K562 (cell line): Measurements from ENCODE around the gene CBL. TPM values are rescaled to one million over a fixed set of nuclear protein-coding genes. Genes with fewer than 3 reads are reported as not detected.
A peak's percentile ranks its signal among the peaks of the same experiment; 100 is the strongest.

Experiments
- CBX3 ChIP-seq, 2 experiments: IDR thresholded peaks; 1 replicate in 1 of 2; 2 replicates in 1 of 2; pipeline ENCODE4 v1.6.1; 2012; ENCODE audit warnings: inconsistent platforms in 2 of 2, low read length in 2 of 2, borderline replicate concordance in 1 of 2, control low read depth in 1 of 2
- CTCF ChIP-seq, 3 experiments: IDR thresholded peaks in 2 of 3; conservative IDR thresholded peaks in 1 of 3; 2 replicates each; pipeline ENCODE4 v1.5.1; 2011 to 2012; ENCODE audit warnings: low read length in 3 of 3, mild to moderate bottlenecking in 3 of 3, control low read depth in 2 of 3, improper control_type of control experiment in 1 of 3, inconsistent platforms in 1 of 3, low read depth in 1 of 3, mixed read lengths in 1 of 3, moderate library complexity in 1 of 3; ENCODE audit not compliant: insufficient read depth in 2 of 3
- DEAF1 ChIP-seq: fragments of 450-650 bp; formaldehyde crosslinking; IDR thresholded peaks from 2 replicates; pipeline ENCODE4 v1.4.0; 2020; ENCODE audit warnings: mild to moderate bottlenecking, moderate library complexity
- E4F1 ChIP-seq: fragments of 250-450 bp; sonication (Bioruptor Pico); IDR thresholded peaks from 2 replicates; pipeline ENCODE4 v1.5.0; 2021; ENCODE audit warnings: mild to moderate bottlenecking, borderline replicate concordance
- IRF2 ChIP-seq: sonication (generic); formaldehyde crosslinking; IDR thresholded peaks from 2 replicates; pipeline ENCODE4 v1.8.1; 2022; ENCODE audit warnings: mild to moderate bottlenecking, missing genetic modification reagents
- JUND ChIP-seq, 2 experiments: IDR thresholded peaks; 2 replicates in 1 of 2; 3 replicates in 1 of 2; pipeline ENCODE4 v1.6.1; 2011; ENCODE audit warnings: borderline replicate concordance in 2 of 2, low read depth in 2 of 2, low read length in 2 of 2, improper control_type of control experiment in 1 of 2, missing biosample characterization in 1 of 2, missing genetic modification characterization in 1 of 2, missing genetic modification reagents in 1 of 2
- MAFG ChIP-seq: fragments of 450-650 bp; conservative IDR thresholded peaks from 2 replicates; pipeline ENCODE4 v1.6.1; 2016; ENCODE audit warnings: missing genetic modification characterization, missing compliant biosample characterization
- MEIS2 ChIP-seq: fragments of 450-650 bp; IDR thresholded peaks from 2 replicates; pipeline ENCODE4 v1.6.1; 2014; ENCODE audit warnings: mild to moderate bottlenecking; ENCODE audit not compliant: partially characterized antibody
- RCOR1 ChIP-seq, 2 experiments: IDR thresholded peaks; 2 replicates each; pipeline ENCODE4 v1.6.1; 2012; ENCODE audit warnings: low read depth in 2 of 2, low read length in 2 of 2, borderline replicate concordance in 1 of 2, improper control_type of control experiment in 1 of 2
- SIN3A ChIP-seq, 2 experiments: fragments of 150-350 bp in 1 of 2; IDR thresholded peaks; 2 replicates each; pipeline ENCODE4 v1.6.1; 2011 to 2016; ENCODE audit warnings: borderline replicate concordance in 2 of 2, low read depth in 2 of 2, low read length in 2 of 2, mild to moderate bottlenecking in 2 of 2, moderate library complexity in 2 of 2; ENCODE audit not compliant: control insufficient read depth in 1 of 2
- SMAD2 ChIP-seq: fragments of 150-350 bp; IDR thresholded peaks from 2 replicates; pipeline ENCODE4 v1.6.1; 2014; ENCODE audit warnings: low read depth, mild to moderate bottlenecking, low read length
- TAF9B ChIP-seq: fragments of 450-650 bp; IDR thresholded peaks from 2 replicates; pipeline ENCODE4 v1.6.1; 2018; ENCODE audit warnings: mild to moderate bottlenecking; ENCODE audit not compliant: partially characterized antibody
- TOE1 ChIP-seq, 2 experiments: fragments of 450-650 bp in 1 of 2; sonication (generic) in 1 of 2; formaldehyde crosslinking in 1 of 2; IDR thresholded peaks; 2 replicates each; pipeline versions ENCODE4 v1.7.1 to v1.8.0; 2016 to 2022; ENCODE audit warnings: borderline replicate concordance in 2 of 2, mild to moderate bottlenecking in 2 of 2, antibody characterized with exemption in 1 of 2, inconsistent platforms in 1 of 2, low read depth in 1 of 2, missing genetic modification reagents in 1 of 2, moderate library complexity in 1 of 2
- ZFP91 ChIP-seq: sonication (generic); formaldehyde crosslinking; IDR thresholded peaks from 2 replicates; pipeline ENCODE4 v1.8.0; 2022; ENCODE audit warnings: mild to moderate bottlenecking, missing genetic modification reagents
- ZNF644 ChIP-seq: fragments of 200-800 bp; sonication (Bioruptor generic); IDR thresholded peaks from 2 replicates; pipeline ENCODE4 v1.6.1; 2016; ENCODE audit warnings: low read depth, missing genetic modification characterization, missing compliant biosample characterization
- ZNF766 ChIP-seq: fragments of 200-800 bp; sonication (Bioruptor generic); conservative IDR thresholded peaks from 2 replicates; pipeline ENCODE4 v1.6.1; 2016; ENCODE audit warnings: missing genetic modification characterization, missing compliant biosample characterization
- ZNF778 ChIP-seq: fragments of 450-650 bp; formaldehyde crosslinking; IDR thresholded peaks from 2 replicates; pipeline ENCODE4 v1.4.0; 2020; ENCODE audit warnings: mild to moderate bottlenecking, moderate library complexity
- polyA plus RNA-seq, 8 experiments: library from polyadenylated mRNA; depleted of rRNA in 4 of 8; stranded (reverse) in 5 of 8; unstranded in 3 of 8; fragments of >200 nt; fragmentation: Nextera tagmentation in 2 of 8; fragmentation: Illumina TruSeq in 1 of 8; extraction: Ambion mirVana in 2 of 8; extraction: Trizol in 1 of 8; gene quantifications; 2 replicates each; pipeline versions ENCODE4 v1.2.1 to v1.2.3, GENCODE V29; 2011 to 2014; ENCODE audit warnings: inconsistent platforms in 1 of 8, missing spikeins in 1 of 8
- total RNA-seq, 7 experiments: library from RNA; depleted of rRNA in 6 of 7; stranded (reverse); fragments of >200 nt in 6 of 7; fragmentation: Illumina TruSeq in 2 of 7; extraction: Trizol in 2 of 7; gene quantifications; 2 replicates each; pipeline versions ENCODE4 v1.2.1 to v1.2.3, GENCODE V29; 2011 to 2021; ENCODE audit warnings: low replicate concordance in 1 of 7

The CBL gene
- total and polyA plus RNA-seq, 9 of the 15 experiments (the other 6 are each of a cell fraction or from before 2014, with no cell fraction given): 3.2 to 24.9 (median 9.9) TPM

- TF ChIP-seq ZNF766 (CRISPR knock-in tag): peak; percentile 86
- no peak for TF ChIP-seq E4F1
- no peak for TF ChIP-seq ZFP91 (CRISPR knock-in tag)
- peak; percentile 81 for TF ChIP-seq DEAF1 (CRISPR knock-in tag)
- TF ChIP-seq ZNF778 (CRISPR knock-in tag): no peak
- TF ChIP-seq TAF9B: no peak
- peak; percentile 46; the same call in 1 of the 2 replicates for TF ChIP-seq JUND (IDR thresholded peaks at IDR 0.05; ENCODE audit: borderline replicate concordance, low read depth, low read length)
- no peak; the same call in 2 of the 3 replicates for TF ChIP-seq JUND (tag; IDR thresholded peaks at IDR 0.05; ENCODE audit: borderline replicate concordance, low read depth, low read length)
- TF ChIP-seq CTCF (IDR thresholded peaks at IDR 0.05 in 2 of 3, conservative IDR thresholded peaks at IDR 0.05 in 1 of 3; ENCODE audit: insufficient read depth in 2 of 3, low read depth in 1 of 3, low read length in 3 of 3): peak; percentile 84 to 94 (median 85)
- peak; percentile 27; the same call in 1 of the 2 replicates for TF ChIP-seq TOE1 (IDR thresholded peaks at IDR 0.05; ENCODE audit: borderline replicate concordance)
- TF ChIP-seq TOE1 (CRISPR knock-in tag; IDR thresholded peaks at IDR 0.05; ENCODE audit: borderline replicate concordance, low read depth): no peak
- no peak for TF ChIP-seq SIN3A (IDR thresholded peaks at IDR 0.05; ENCODE audit: borderline replicate concordance in 2 of 2, control insufficient read depth in 1 of 2, low read depth in 2 of 2, low read length in 2 of 2)
- TF ChIP-seq MEIS2: peak; percentile 66
- TF ChIP-seq MAFG (tag): no peak
- no peak for TF ChIP-seq SMAD2
- no peak for TF ChIP-seq IRF2 (CRISPR knock-in tag)
- TF ChIP-seq ZNF644 (tag): no peak
- TF ChIP-seq CBX3 (IDR thresholded peaks at IDR 0.05; ENCODE audit: borderline replicate concordance in 1 of 2, low read length in 2 of 2): no peak
- no peak for TF ChIP-seq RCOR1 (IDR thresholded peaks at IDR 0.05; ENCODE audit: borderline replicate concordance in 1 of 2, low read depth in 2 of 2, low read length in 2 of 2)
Observed at GRCh38 chr11:119196833-119197483, 9.2 kb upstream of the CBL start (continued).
